DMS153 treated with DMSO at 0.1 percent for 48 hours (cell line): ENCODE measurements around the gene TEX35.
"Not testable (repeated sequence)": the region's sequence is repeated elsewhere in the genome, so short reads cannot be mapped to it uniquely, and the experiment has no call there.

Source experiments
- DNase-seq: peaks from one replicate; lab custom pipeline; 2025; ENCODE audit not compliant: unreplicated experiment; lab: John Stamatoyannopoulos, UW

TEX35 gene

DNA sequence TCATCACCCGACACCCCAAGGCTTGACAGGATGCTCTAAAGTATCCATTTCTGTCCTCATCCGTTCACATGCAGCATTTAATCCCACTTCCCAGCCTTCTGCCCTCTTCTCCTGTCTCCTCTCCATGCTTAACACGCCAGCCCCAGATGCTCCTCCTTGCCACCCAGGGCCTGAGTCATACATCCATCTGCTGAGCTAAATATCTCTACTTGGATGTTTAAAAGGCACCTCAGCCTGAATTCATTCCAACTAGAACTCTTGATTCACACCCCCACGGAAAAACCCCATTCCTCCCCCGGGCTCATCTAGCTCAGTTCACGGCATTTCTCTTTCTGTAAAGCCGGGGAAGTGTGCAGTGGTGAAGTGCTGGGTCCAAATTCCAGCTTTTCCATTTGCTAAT is 27.7 kb downstream of the TEX35 start:
- no peak for DNase-seq

DNA sequence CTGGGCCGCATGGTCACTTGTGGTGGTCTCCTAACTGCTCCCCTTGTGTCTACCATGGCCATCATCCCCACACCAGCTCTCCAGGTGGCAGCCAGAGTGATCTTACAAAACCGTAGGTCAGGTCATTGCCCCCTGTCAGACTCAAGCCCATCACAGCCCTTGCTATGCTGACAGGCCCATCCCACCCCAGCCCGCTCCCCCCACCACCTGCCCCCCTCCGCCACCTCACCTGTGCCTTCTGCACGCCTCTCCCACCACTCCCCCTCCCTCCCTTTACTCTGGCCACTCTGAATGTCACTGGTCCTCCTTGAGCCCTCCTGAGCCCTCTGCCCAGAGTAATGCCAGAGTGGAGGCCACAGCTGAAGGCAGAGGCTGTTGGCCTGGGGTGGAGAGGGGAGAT is 28.5 kb downstream of the TEX35 start:
- no peak for DNase-seq

DNA sequence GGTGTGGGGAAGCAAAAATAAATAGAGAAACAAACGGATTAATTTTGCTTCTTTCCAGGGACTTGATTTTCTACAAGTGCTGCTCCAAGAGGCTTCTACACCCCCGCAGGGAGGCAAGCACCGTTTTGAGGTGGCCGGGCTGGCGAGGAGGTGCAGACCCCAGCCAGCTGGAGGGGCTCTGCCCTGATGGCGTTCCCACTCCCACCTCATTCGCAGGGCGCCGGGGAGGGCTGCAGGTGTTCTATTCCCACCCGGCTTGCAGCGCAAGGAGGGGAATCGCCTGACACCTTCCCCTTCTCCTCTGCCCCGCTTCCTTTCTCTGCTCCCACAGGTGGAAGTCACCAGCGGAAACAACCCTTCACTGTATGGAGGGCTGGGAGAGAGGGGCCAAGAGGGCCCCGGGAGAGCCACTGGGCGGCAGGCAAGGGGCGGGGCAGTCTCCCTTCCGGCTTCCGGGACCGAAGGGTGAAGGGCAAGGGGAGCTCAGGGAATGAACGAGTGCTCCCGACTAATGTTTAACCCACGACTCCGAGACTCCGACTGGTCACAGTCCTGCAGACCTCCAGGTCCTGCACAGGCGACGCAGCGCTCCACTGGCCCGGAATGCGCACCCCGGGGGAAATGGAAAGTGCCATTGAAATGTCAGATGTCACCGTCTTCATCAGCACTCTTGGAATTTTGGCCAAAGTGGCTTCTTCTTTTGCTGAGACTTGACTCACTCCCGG is 29.1 kb downstream of the TEX35 start:
- peak; percentile 64 for DNase-seq

DNA sequence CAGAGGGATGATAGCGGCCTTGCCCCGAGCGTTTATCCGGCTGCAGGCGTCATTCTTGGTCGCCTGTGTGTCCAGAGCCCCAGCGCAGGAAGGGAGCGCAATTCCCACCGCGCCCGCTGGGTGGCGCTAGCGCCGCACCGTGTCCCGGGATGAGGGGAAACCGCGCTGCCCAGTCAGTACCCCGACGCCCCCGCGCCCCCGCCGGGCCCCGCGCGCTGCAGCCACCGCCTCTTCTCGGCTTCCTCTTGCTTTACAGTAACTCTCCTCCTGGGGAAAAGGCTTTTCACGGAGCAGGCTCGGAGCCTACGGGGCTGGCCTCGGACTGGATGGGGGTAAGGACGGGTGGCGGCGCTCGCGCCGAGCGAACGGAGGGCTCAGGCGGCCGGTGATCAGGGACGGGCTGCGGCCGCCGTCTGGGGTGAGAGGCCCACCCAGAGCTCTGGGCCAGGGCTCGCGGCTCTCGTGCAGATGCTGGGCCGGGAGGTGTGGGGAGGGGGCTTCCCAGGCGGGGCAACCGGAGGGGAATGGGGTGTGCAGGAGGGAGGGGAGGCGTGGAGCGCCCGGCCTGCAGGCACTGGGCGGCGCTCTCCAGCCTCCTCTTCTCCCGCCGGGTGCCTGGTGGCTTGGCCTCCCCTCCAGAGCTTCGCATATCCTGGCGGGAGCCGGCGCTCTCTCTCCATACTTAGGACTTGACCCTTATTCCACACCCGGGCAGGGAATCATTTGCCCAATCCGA is 29.8 kb downstream of the TEX35 start:
- peak; percentile 63 for DNase-seq

DNA sequence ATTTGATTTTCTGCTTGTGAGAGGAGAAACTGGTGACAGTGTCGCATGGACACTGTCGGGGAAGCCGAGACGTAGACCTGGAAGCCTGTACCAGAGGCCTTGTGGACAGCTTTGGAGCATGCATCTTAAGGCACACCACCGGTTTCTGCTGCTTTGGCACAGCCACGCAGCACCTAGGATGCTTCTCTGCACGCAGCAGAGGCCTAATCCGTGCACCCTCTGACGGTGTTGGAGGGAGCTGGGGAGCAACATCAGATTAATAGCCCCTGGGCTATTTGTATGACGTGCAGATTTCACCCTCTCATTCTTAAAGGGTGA is 30.3 kb downstream of the TEX35 start:
- no peak for DNase-seq

DNA sequence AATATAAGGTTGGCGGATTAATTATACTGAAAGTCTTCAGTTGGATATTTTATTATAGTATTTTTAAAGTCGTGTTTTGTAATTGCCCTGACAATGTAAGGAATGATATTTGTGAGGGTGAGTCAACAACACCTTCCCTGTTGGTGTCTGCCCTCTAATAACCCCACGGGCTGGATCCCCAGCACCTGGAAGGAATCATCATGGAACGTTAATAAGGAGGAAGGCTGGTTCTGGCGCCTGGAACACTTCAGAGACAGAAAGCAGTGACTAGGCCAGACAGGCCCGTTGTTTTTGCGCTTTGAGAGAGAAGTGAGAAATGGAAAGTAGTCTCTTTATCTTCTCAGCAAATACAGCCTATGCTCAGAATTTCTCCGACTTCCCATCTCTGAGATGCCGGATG is 31.6 kb downstream of the TEX35 start:
- DNase-seq = no peak

DNA sequence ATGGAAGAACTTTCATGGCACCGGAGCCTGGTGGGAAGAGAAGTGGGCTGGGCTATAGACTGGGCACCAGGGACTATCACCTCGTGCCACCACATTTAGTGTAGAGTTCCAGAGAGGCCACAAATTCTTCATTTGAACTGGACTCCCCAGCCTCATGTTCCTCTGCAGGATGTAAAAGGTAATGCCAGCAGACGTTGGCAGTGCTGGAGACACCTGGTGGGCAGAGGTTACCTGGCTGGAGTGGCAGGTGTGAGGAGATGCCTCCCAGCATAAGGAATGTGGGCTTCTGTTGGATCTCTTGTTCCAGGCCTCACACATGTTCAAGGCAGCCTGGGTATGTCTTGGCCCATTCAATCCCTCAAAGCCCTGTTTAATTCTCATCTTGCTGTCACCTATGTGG is 35.2 kb downstream of the TEX35 start:
- DNase-seq = no peak

DNA sequence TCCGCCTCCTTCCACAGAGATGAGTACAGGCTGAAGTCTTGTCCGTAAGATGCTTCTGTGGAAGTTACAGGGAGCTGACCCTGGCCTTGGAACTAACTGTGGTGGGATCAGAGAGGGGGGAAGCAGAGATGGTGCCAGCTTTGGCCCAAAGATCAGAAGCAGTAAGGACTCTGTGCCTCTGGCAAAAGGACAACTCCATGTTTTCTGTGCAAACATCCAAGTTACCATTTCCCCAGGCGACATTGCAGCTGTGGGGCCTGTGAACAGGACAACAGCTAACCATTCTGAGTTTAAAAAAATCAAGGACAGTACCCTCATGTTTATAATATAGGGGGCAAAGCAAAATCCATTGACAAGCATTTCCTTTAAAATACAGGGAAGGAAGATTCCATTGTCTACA is 38.4 kb downstream of the TEX35 start:
- DNase-seq = no peak

DNA sequence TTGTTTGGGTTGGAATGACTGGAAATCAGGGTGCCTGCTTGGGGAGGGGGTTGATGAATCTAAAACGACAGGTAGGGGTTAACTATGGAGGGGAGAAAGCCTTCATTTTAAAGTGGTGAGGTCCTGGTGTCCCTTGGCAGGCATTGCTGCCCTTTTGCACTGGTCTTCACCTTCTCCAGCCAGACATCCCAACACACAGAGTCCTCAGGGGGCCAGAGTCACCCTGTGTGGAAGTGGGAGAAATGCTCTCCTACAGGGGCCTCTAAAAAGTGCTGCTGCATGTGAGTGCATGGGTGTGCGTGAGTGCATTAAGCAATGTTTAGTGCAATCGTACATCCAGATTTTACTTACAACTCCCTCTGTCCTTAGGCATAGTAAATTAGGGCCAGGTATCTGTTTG is 39.0 kb downstream of the TEX35 start:
- DNase-seq = no peak

DNA sequence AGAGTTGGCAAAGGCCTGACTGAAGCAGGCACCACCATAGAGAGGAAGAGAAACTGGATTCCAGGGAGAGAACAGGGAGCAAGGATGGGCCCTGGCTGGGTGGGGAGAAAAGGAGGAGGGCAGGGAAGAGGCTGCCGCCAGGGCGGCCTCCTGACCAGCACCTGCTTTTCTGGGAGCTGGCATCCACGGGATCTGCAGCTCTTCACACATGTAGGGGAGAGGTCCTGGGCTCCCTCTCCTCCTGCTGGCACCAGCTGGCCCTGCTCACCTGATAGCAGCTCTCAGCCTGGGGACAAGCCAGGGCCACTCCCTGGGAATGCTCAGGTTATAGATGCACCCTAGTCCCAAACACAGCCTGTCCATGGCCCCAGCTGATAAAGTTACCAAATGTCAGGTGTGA is 39.9 kb downstream of the TEX35 start:
- DNase-seq = no peak

DNA sequence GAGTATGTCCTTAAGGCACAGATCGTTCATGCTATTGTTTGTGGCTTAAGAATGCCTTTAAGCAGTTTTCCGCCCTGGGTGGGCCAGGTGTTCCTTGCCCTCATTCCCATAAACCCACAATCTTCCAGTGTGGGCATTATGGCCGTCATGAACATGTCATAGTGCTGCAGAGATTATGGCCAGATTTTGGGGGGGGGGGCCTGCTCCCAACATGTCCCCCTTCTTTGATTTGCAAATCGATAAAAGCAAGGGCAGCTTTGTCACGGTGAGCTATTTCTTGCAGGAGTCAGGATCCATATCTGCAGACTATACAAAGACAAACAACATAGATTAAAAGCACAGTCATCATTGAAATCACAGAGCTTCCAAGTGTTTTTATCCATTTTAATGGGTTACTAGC is 41.4 kb downstream of the TEX35 start:
- not testable (repeated sequence) for DNase-seq

DNA sequence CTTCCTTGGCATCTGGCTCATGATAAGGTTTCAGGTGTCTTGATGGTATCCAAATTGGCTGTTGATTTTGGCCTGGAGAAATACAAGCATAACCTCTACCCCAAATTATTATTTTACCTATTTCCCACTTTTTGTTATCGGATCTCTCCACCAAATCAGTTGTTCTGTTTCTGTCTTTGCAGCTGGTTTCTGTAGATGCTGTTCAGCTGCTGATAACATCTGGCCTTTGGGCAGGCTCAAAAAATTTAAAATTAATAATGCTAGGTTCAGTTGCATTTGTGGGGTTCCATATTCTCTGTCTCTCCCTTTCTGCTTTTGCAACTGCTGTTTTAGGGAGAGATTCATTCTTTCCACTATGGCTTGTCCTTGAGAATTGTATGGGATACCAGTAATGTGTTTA is 42.7 kb downstream of the TEX35 start:
- DNase-seq = not testable (repeated sequence)

DNA sequence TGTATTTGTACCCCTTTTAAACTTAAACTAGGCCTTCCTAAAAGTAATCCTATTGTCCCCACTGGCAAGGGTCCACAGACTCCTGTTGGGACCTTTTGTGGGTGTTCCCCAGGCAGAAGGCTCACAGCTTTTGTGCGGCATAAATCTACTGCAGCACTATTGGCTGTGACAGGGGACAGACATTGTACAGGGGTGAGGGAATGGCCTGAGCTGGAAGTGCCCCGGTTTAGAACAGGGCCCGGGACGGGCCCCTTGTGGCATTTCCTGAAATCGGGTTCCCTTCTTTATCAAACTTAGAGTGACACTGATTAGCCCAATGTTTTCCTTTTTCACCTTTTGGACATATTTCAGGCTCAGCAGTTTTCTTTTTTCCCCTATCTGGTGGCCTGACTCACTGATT is 45.9 kb downstream of the TEX35 start:
- DNase-seq = not testable (repeated sequence)

DNA sequence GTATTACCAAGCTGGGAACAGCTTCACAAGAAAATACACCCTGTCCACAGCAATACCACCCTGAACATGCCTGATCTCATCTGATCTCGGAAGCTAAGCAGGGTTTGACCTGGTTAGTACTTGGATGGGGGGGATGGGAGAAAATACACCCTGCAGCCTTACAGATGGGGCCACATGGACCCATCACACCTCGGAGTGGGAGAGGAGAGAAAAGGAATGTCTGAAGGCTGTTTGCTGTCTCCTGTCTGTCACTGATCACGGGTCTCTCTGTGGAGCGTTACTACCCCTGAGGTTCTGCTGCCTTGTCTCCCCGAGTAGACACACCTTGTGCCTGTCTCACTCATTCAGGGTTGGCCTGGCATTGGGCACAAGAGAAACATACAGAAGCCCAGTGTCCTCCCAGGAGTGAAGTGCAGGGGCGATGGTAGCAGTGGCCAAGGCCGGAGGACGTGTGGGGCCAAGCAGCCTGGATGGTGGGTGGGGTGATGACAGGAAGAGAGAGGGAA is 48.0 kb downstream of the TEX35 start:
- DNase-seq = no peak

DNA sequence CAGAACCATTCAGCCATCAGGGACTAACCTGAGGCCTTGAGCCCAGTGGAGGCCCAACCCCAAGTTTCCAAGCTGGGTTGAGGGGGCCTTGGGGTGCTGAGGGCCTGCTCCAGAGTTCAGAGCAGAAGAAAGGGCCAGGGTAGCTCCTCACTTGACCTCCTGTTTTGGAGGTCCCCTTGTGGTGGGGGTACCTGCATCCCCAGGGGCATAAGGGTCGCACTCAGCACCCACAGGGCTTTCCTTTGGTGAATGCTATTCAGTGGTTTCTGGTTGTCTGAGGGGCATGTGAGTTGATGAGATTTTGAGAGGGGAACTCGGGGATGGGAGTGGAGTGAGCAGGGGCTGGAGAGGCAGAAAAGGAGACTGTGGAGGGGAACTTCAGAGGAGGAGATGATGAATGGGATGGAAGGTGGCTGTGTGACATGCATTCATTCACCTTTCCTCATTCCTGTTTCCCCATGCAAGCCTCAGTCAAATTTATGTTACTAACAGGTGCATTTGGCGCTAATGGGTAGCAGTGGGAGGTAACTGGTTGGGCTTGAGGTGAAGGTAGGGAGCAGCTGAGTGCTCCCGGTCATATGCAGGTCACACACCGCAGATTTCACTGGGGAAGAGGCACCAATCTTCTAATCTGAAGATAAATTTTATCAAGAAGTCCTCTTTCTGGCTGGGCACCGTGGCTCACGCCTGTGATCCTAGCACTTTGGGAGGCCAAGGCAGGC is 50.4 kb downstream of the TEX35 start:
- DNase-seq = no peak

DNA sequence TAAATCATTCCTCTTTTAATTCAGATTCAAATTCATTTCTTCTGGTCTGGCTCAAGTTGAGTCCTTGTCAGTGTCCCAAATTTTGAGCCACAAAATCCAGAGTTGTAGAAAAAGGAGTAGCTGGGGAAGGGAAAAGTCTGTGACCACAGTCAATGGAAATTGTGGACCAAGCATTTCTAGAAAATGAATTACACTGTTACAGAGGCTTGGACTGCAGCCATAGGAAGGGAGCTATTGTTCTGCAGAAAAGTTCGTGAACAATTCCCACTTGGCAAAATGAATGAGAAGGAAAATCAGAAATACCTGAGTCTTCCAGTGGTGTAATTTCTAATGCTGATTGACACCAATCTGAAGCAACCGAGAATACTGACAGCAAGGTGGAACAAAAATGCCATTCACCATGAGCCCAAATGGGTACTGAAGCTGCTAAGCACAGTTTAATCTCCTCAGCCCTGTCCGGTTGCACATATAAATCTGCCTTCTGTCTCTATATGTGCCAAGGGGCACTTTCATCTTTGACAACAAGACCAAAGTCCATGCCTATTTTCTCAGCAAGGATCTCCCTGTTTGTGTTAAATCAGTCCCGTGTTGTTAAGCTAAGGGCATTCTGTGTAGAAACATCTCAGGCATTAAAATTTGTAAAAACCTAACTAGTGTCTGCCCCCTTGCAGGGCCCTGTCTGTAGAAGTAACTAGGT is 51.3 kb downstream of the TEX35 start:
- DNase-seq = no peak

DNA sequence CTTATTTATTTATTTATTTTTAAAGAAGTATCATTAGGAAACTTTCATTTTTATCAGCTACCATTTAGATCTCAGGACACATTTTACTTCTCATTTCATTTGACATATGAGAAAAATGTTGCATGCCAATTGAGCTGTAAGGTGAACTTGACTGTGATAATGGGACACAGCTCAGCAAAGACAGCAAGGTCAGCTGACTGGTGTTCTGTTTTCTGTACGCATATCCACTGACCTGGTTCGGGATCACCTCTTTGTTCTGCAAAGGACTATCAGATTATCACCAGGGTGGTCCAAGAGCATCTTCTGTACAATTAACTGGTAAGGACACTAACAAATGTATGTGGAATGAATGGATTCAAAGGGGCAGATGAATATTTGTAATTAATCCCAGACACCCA is 51.9 kb downstream of the TEX35 start:
- no peak for DNase-seq

DNA sequence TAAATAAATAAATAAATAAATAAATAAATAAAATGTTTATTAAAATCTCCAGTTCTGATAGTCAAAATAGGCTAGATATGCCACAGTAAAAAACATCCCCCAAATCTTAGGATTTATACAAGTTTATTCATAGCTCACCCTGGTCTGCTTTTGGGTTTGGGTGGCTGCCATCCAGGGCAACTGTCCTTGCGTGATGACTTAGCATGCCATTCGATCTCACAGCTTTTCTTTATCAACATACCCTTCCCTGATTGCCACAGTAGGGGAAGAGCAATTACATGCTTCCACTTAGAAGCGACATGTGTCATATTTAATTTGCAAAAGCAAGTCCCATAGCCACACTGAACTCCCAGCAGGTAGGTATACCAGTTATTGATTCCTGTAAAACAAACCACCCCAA is 52.7 kb downstream of the TEX35 start:
- no peak for DNase-seq

DNA sequence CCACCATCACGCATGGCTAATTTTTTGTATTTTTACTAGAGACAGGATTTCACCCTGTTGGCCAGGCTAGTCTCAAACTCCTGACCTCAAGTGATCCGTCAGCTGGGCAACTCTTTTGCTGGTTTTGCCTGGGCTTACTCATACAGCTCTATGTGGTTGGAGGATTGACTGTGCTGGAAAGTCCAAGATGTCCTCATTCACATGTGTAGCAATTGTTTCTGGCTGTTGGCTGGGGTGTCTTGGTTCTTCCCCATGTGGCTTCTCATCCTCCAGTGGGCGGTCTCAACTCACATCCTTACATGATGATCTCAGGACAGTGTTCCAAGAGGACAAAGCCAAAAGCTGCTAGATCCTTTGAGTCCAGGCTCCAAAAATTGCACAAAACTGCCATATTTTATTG is 53.3 kb downstream of the TEX35 start:
- no peak for DNase-seq

DNA sequence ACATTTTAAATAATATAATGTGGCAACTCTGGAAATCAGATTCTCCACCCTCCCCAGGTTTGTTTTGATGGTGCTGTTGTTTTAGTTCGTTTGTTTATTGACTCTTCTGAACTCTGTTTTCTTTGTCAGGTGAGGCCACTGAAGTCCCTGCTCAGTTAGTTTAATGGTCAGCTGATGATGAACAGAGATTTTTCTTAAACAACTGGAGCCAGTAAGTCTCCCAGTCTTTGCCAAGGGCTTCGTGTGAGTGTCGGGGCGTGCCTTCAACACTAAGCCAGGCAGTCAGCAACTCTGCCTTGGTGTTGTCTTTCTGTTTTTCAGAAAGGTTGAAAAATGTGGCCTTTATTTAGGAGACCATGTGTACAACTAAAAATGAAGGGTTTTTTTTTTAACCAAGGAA is 58.9 kb downstream of the TEX35 start:
- DNase-seq = no peak
